ENCODE results near the gene NEK4.
A peak's percentile ranks its signal among the peaks of the same experiment; 100 is the strongest.

Gene NEK4

DNA sequence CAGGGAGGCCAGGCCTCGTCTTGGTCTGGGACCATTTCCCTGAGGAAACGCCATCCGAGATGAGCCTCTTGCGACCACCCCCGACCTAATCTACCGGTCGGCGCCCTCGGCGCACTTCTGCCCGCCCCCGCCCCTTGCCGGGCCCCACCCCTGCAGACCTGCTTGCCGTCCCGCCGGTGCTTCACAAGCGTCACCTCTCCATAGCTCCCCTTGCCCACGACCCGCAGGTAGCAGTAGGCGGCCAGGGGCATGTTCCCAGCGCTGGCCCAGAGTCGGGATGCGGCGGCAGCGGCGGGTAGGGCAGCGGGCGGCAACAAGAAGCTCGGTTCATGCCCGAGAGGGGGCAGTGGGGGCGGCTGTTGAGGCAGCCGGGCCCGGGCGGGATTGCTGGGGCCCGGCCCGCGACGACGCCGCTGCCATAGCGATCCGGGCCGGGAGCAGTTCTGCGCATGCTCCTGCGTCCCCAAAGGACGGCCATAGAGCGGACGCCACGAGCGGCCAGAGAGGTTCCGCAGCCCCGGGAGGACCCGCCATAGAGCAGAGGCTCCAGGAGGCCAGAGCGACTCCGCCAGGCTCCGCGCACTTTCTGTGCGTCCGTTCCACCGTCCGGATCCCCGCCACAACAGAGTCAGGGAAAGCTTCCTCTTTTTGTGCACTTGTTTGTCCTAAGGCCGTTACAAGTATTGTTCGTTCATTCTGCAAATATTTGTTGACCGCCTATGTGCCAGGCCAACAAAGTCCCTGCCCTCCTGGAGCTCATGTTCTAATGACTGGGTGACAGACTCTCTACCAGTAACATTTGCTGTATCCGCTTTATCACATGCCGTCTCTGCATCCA, at the start of gene NEK4:
Gene NEK4, minus strand, starts transcription at position 445 of the 838 bp plus-strand sequence. Its CDS starts 194 bp downstream, at position 251.
- peak; percentile 73 to 89 for DNase-seq

DNA sequence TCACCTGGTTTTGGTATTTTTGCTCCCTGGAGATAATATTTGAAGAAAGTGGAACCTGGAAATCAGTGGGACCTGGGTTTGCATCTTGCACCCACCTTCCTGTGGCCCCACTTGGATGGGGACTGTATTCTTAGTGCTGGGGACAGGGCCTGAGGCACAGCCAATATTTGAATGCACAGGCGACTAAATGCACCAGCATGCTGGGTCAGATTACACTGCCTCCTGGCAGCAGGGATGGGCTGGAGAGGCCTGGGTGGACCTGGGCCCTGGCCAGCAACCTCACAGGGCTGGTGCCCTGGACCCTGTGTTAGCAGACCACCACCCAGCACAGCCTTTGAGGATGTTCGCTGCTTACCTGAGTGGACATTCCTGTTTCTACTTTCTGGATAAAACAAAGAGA, 49.2 kb upstream of the NEK4 start:
- DNase-seq = no peak

DNA sequence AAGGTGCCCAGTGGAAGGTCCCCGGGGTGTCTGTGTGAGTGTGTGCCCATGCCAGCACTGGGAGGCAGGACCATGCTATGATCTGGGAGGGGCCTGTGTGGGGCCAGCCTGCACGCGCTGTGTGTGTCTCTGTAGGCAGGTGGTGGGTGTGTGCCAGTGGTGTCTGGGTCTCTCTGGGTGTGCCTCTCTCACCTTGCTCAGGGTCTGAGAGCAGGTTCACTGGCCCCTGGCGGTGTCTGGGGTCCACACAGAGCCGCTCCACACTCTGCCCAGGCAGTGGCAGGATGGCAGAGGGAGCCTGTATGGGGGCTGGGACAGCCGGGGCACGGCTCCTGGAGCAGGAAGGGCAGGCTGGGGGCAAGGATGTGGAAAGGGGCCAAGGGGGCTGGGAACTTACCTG, 47.1 kb upstream of the NEK4 start:
- DNase-seq = no peak

DNA sequence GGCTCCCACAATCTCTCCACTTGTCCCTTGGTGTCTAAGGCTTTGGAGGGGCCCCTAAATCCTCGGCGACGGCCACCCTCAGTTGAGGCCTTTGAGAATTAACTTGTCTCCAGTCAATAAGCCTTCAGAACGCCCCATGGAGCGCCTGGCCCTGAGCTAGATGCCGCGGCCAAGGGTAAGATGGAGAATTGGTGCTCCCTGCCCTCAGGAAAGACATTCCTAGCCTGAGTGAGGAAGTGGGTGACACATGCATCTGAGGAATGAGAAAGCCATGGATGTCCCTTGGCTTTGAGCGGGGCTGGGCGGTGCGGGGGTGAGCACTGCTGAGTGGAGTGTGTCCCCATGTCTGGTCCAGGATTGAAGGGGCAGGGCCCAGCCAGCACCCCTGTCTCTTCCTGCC, 46.5 kb upstream of the NEK4 start:
- no peak for DNase-seq

DNA sequence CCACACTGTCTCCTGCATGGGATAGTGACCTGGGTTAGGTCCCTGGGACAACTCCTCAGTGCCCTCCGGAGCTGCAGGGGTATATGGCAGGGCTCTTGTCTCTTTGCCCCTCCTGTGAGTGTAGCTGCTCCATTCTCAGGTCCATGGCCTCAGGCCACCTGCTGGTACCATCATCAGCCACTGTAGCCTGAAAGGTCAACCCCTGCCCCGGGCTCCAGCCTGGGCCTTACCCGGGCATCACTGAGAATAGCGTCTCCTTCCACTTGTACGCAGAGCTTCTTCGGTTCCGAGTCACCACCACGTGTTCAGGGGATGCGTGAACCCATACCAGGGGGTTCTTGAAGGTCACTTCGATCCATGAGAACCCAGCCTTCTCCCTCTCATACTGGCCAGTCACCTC, 45.9 kb upstream of the NEK4 start:
- no peak for DNase-seq

DNA sequence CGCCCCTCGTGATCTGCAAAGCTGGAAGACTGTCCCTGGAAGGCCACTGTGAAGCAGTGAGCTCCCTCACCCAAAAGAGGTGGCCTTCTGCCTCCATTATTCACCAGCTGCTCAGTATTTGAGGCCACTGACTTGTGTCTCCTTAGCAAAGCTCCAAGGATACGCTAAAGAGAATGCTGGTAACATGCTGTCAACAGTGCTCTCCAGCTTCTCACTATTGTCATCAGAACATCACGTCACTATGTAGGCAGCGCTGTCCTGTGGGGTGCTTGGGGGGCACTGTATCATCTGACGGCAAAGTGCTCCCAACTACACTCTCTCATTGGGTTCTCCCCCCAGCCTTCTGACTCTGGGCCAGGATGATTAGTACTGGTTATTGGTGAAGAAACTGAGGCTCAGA, 45.5 kb upstream of the NEK4 start:
- no peak for DNase-seq

DNA sequence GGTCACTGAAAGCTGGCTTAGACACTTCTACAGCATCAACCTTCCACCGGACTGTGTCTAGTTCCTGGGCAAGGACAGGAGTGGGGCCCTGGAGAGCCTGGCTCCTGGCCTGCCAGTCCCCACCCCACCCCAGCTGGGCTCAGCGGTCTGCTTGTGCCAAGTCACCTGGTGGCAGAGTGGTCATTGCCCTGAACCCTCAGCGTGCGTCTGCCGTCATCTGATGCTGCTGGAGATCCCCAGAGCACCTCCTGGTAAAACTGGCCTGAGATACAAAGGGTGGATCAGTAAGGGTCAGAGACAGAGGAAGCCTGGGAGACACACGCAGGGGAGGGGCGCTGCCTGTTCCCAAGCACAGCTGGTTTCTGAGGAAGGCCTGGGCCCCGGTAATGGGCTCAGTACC, 43.1 kb upstream of the NEK4 start:
- no peak for DNase-seq

DNA sequence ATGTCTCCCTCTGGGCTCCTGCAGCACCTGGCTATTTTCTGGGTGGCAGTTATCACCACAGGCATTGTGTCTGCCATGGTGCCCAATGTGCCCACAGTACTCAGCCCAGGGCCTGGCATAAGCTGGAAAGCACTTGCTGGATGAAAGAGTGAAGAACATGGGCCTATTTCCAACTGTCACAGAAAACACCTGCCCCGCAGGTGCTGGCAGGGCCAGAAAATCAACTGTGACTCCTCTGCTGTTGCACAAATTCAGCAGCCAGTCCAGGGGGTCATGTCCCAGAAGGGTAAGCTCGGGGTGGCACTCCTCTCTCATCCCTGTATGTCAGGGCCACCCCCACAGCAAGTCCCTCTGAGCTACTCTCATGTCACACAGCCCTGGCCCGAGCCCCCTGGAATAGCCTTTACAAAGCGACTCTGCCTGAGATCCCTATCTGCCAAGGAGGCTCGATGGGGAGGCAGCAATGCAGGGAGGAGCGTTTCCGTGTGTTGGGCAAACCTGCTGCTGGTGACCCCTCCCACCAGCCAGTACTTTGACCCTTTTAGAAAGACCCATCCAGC, 40.8 kb upstream of the NEK4 start:
- no peak for DNase-seq

DNA sequence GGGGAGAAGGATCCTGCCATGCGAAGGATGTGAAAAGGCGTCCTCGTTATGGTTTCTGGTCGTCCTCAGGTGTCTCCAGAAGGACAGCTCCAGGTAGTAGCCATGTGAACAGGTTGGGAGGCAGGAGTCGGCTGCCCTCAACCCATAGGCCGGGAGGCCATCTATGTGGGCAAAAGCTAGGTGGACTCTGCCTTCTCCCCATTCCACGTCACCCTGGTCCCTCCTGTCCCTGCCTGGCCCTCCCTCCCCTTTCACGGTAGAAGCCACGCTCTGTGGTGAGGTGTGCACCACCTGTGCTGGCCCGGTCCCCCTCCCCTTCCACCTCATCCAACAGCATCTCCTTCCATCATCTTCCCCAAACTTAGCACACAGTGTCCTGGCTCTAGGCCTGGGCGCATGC, 40.2 kb upstream of the NEK4 start:
- DNase-seq = no peak

DNA sequence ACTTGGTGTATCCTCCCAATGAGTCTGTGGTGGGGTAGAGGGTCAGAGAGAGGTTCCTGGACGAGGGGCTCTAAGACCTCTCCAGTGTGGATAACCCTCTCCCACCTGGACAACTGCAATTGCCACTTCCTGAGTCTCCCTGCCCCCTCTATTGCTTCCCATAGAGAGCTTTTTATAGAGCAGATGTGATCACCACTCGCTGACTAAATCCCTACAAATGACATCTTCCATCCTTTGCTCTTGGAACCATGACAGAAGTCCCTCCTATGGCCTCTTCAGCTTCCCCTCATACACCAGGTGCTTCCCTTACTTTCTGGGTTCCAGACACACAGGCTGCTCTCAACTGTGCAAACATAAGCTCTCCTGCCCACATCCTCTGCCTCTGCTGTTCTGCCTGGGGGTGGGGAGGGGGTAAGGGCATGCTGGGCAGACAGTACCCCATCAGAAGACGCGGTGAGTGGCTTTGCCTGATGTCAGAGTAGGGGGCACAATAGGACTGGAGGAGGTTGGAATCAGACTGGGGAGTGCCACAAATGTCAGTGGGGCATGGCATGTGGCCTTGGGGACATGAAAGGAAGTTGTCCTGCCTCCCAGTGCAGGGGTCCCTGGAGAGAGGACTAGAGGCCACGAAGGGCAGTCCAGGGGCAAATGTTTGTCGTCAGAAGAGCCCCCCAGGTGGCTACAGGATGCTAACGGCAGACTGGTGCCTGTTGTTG, 39.1 kb upstream of the NEK4 start:
- peak in 1 of 2 donors; percentile 67 for DNase-seq

DNA sequence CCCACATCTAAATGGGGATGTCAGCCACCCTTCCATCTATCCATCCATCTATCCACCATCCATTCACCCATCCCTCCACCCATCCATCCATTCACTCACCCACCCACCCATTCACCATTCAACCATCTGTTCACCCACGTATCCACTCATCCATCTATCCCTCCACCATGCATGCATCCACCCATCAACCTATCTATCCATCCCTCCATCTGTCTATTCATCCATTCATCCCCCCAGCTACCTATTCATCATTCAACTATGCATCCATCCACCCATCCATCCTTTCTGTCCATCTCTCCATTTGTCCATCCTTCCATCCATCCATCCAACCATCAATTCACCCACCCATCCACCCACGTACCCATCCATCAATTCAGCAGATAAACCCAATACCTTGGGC, 38.4 kb upstream of the NEK4 start:
- DNase-seq = no peak

DNA sequence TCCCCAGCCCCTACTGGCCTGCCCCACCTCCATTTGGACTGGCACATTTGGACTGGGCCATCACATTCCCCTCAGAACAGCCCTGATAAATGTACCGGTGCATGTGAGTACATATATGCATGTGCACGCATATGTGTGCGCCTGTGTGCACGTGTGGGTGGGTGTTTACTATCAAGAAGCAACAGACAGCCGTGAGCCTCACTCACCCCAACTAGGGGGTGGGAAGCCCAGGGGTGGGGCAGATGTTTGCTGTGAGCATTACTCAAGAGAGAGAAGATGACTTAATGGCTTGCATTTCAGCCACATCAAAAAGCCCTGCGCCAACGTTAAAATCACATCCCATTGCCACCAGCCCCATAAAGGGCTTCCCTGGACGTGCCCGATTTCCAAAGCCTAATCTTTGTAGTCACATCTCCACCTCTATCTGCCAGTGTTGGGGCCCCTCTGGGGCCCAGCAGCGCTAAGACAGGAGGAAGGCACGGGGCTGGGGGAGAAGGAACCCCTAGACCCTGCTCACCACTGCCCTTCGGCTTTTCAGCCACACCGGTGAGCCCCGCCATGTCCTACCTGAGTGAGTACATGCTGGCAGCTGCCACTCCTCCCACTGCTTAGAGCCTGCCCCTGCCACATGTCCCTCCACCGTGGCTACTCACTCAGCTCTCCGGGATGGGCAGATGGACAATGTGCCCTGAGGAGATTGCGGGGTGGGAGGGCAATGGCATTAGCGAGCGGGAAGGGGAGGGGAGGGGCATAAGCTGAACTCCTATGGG, 34.7 kb upstream of the NEK4 start:
- DNase-seq = no peak

DNA sequence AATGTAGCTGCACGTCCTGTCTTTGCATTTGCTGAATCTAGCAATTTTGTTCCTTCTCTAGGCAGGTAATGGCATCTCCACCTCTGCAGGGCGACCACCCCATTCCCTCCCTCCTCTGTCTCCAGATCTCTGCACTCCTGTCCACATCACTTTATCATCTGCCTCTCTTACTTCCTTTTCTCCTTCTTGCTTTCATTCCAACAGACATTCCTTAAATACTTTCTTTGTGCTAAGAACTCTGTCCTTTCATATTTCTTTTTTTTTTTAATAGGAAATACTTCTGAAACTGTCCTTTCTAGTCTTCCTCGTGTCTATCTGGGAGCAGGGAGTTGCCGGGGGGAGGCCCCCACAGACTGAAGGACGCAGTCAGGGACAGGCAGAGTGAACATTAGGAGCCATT, 31.1 kb upstream of the NEK4 start:
- no peak for DNase-seq

DNA sequence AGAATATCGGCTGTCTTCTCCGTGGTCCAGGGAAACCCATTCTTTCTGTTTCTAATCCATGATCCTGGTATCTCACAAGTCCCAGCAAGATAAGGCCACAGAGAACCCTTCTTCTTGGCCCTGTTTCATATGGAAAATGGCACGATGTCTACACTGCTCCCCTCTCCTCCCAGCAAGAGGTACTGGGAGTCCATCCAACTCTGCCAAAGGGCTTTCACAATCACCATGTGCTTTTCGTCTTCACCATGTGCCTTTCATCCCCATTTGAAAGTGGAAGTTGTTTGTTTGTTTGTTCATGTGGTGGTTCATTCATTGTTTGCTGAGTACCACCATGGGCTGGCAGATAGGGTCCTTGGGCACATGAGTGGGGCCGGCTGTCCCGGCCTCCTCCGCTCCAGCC, 29.3 kb upstream of the NEK4 start:
- DNase-seq = no peak

DNA sequence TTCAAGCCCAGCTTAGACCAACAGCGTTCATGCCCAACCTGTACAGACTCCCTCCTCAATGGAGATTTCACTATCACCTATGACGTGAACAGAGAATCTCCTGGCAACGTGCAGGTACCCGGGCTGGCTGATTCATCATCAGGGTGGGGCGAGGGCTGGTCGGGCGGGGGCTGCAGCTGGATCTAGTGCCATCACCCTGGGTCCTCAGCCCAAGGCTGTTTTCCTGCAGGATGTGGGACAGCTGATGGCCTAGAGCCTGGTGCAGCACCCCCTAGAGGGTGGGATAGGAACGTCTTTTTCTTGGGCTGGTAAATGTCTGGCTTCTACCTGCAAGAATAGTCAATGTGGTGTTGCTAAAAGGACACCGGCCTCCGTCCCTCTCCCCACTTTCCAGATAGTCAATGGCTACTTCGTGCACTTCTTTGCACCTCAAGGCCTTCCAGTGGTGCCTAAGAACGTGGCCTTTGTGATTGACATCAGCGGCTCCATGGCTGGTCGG, 28.3 kb upstream of the NEK4 start:
- DNase-seq = no peak

DNA sequence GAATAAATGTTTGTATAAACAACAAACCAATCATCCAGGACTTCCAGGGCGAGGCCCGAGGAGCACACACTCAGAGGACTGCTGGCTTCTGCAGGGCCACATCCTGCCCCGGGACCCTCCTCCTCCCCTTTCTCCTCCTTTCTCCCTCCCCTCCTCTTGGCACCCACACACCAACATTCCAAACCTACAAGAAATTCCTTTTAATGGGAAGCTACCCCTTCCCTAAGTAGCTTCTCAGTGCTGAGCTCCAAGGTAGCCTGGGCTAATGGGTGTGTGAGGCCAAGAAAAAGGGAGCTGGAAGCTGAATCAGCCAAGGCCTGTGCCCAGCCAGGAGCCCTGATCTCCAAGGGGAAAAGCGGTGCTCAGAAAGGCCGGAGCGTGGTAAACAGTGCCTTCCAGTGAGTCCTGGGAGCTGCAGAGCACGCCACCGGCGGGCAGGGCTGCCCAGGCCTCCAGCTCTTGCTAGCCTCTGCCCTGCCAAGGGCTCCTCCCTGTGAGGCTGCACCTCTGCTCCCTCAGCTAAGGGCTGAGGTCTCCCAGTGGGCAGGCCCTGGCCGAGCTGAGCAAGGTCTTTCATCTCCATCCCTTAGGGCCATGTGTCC, 27.7 kb upstream of the NEK4 start:
- DNase-seq = no peak

DNA sequence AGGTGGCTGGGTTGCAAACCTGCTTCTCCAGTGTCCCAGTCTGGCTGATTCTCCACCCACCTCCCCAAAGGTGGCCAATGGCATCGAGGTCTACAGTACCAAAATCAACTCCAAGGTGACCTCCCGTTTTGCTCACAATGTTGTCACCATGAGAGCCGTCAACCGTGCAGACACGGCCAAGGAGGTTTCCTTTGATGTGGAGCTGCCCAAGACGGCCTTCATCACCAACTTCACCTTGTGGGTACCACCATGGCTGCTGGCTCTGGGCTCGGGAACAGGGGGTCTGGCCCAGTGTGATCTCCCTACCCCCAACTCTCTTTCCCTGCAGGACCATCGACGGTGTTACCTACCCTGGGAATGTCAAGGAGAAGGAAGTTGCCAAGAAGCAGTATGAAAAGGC, 25.7 kb upstream of the NEK4 start:
- no peak for DNase-seq

DNA sequence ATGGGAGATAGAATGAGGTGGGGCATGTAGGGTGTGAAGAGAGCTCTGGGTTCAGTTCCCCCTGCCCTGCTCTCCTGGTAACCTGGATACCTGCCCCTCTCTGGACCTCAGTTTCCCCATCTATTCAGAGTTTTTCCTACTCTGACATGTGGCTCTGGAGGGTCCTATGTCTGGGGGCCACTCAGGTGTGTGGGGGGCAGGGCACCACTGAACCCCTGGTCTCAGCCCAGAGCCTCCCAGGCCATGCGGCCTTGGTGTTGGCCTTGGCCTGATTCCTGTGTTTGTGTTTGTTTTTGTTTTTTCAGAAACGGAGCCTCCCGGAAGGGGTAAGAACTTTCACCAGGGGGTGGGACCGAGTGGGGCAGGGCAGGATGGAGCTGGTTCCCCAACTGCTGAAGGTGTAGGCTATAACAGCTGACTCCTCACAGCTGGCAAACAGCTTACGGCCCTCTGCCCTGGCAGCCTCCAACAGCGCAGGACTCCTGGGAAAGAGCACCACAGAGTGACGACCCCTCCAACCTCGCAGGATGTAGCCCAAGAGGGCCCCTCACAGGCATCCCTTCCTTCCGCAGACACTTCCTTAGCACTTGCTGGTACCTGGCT, 24.7 kb upstream of the NEK4 start:
- DNase-seq = no peak

DNA sequence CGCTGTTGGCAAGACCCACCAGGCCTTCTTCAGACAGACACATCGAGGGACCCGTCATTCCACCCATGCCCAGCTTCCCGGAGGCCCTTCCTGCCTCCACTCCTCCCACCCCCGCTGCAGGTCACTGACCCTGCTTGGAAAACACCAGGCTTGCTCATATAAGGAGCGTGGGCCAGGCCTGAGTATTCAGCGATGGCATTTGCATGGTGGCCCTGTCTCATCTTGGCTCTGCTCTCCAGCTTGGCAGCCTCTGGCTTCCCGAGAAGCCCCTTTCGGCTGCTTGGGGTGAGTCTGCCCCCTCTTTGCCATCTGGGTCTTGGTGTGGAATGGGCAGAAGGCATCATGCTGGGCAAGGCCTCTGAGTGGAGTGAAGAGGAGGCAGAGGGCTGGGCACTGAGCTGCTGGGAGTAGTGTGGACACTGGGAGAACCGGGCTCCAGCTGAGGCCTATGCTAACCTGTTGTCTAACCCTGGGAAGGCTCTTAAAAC, 23.9 kb upstream of the NEK4 start, which contains the start of gene ITIH3:
Gene ITIH3, plus strand, starts transcription at position 185 of the 488 bp plus-strand sequence. Its CDS starts 8 bp downstream, at position 193.
- no peak for DNase-seq

DNA sequence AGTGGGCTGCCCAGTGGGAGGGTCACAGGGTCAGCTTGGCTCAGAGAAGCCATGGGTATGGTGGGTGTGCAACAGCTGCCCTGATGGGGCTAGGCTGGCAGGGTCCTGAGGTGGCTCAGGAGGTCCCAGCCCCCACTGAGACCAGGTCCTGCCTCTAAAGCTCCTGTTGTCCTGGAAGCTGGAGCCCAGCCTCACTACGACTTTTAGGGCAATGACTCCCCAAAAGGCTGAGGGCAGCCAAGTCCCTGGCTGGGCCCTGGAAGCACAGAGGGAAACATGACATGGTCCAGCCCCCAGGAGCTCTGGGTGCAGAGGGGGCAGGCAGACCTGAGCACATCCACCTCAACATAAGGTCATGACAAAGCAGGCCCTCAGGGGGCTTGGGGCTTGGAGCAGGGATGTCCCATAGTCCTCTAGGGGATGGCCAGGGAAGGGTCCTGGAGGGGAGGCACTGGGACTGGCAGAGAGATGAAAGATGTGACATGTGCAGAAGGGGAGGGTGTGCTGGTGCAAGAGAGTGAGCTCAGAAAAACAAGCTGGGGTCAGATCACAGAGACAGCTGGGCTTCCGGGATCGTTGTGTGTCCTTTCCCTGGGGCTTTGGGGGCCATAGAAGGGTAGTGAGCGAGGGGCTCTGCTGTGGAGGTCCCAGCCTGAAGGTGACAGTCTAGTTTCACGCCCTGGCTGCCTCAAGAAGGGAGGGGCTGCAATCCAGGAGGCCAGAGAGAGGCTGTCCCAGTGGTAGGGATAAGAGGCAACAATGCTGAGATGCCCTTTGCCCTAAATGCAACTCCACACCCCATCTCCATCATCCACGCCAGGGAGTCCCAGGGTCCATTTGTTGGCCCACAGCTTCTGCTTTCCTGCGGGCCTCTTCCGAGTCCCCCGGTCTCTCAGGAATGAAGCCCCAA, 23.2 kb upstream of the NEK4 start:
- no peak for DNase-seq
